HG03378 (cell line): Measurements from ENCODE around the gene TTLL12.

Experiments
- ATAC-seq: cut with Tn5 transposase; IDR thresholded peaks from one replicate; pipeline ENCODE4 v1.9.1; 2021; ENCODE audit warnings: mild to moderate bottlenecking, moderate library complexity; ENCODE audit not compliant: unreplicated experiment

TTLL12 gene

GRCh38 chr22:43216738-43217137 lies 29.8 kb upstream of the TTLL12 start:
- ATAC-seq, result no peak

- ATAC-seq, result no peak
Measured at GRCh38 chr22:43213962-43214361, 27.0 kb upstream of the TTLL12 start.

GRCh38 chr22:43213051-43213450 lies 26.1 kb upstream of the TTLL12 start:
- ATAC-seq, result no peak

GRCh38 chr22:43212434-43212952 lies 25.6 kb upstream of the TTLL12 start:
- no peak for ATAC-seq

- no peak for ATAC-seq
Measured at GRCh38 chr22:43211941-43212433, 25.1 kb upstream of the TTLL12 start.

GRCh38 chr22:43210631-43211515 lies 23.9 kb upstream of the TTLL12 start:
- no peak for ATAC-seq

- no peak for ATAC-seq
Measured at GRCh38 chr22:43209971-43210370, 23.0 kb upstream of the TTLL12 start.

- no peak for ATAC-seq
Measured at GRCh38 chr22:43209523-43209890, 22.6 kb upstream of the TTLL12 start.

GRCh38 chr22:43208703-43209522 lies 22.0 kb upstream of the TTLL12 start:
- ATAC-seq, result no peak

- ATAC-seq, result no peak
Measured at GRCh38 chr22:43207849-43208702, 21.1 kb upstream of the TTLL12 start.

GRCh38 chr22:43207386-43207785 lies 20.5 kb upstream of the TTLL12 start:
- ATAC-seq, result no peak

GRCh38 chr22:43206509-43207161 lies 19.7 kb upstream of the TTLL12 start:
- ATAC-seq, result no peak

GRCh38 chr22:43205748-43206508 lies 19.0 kb upstream of the TTLL12 start:
- ATAC-seq, result no peak

- no peak for ATAC-seq
Measured at GRCh38 chr22:43205261-43205691, 18.3 kb upstream of the TTLL12 start.

GRCh38 chr22:43203471-43203981 lies 16.6 kb upstream of the TTLL12 start:
- no peak for ATAC-seq

- ATAC-seq, result no peak
Measured at GRCh38 chr22:43202756-43203410, 15.9 kb upstream of the TTLL12 start.

- ATAC-seq, result no peak
Measured at GRCh38 chr22:43202326-43202725, 15.4 kb upstream of the TTLL12 start.

- no peak for ATAC-seq
Measured at GRCh38 chr22:43201486-43202219, 14.7 kb upstream of the TTLL12 start.
